Vagina (tissue), 2 donors: ENCODE measurements around the gene PLAAT4. TPM values are rescaled to one million over a fixed set of nuclear protein-coding genes. Genes with fewer than 3 reads are reported as not detected.
A peak's percentile ranks its signal among the peaks of the same experiment; 100 is the strongest.

Experiments
- DNase-seq, 2 donors: peaks; one replicate each; pipeline ENCODE4 v3.0.0-alpha.2; 2017; ENCODE audit errors: extremely low spot score in 2 of 2
- H3K27ac ChIP-seq: fragments of 200-600 bp; sonication (generic); one replicate; pipeline ENCODE4 v1.5.1; 2019
- H3K27me3 ChIP-seq: fragments of 200-600 bp; sonication (generic); one replicate; pipeline ENCODE4 v1.5.1; 2019
- H3K36me3 ChIP-seq, 2 donors: fragments of 200-600 bp; sonication (generic); one replicate each; pipeline ENCODE4 v1.5.1; 2017 to 2019
- H3K4me1 ChIP-seq: fragments of 200-600 bp; sonication (generic); one replicate; pipeline ENCODE4 v1.5.1; 2019
- H3K4me3 ChIP-seq, 2 donors: fragments of 200-600 bp; sonication (generic); 1 replicate in 1 of 2; 2 replicates in 1 of 2; pipeline ENCODE4 v1.5.1; 2016 to 2019
- H3K9me3 ChIP-seq: fragments of 200-600 bp; sonication (generic); one replicate; pipeline ENCODE4 v1.5.1; 2019
- POLR2A ChIP-seq, 2 donors: fragments of 450-650 bp; IDR thresholded peaks; one replicate each; pipeline ENCODE4 v1.6.1; 2017; ENCODE audit warnings: antibody characterized with exemption in 2 of 2, mild to moderate bottlenecking in 2 of 2, moderate library complexity in 2 of 2
- POLR2AphosphoS5 ChIP-seq, 2 donors: sonication (generic); formaldehyde crosslinking; IDR thresholded peaks; one replicate each; pipeline ENCODE4 v1.9.0; 2017; ENCODE audit warnings: antibody characterized with exemption in 2 of 2, mild to moderate bottlenecking in 2 of 2, low read depth in 1 of 2; ENCODE audit not compliant: insufficient read depth in 1 of 2
- intact Hi-C: fragments of 100-400 bp; cut with DNase I; formaldehyde crosslinking; loops from one replicate; pipeline ENCODE4 v1.15.1; 2023
- total RNA-seq: library from RNA; depleted of rRNA; stranded (reverse); fragments of >200 nt; gene quantifications from one replicate; pipeline ENCODE4 v1.2.3, GENCODE V29; 2016
- TF ChIP-seq, protein P1 (sequence below), 3 experiments: fragments of 450-650 bp in 2 of 3; fragments of 200-600 bp in 1 of 3; sonication (generic) in 1 of 3; IDR thresholded peaks; one replicate each; pipeline ENCODE4 v1.5.1; 2017 to 2019; ENCODE audit warnings: antibody characterized with exemption in 3 of 3, mild to moderate bottlenecking in 2 of 3, moderate library complexity in 2 of 3

Gene PLAAT4, protein sequence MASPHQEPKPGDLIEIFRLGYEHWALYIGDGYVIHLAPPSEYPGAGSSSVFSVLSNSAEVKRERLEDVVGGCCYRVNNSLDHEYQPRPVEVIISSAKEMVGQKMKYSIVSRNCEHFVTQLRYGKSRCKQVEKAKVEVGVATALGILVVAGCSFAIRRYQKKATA
- total RNA-seq = 43.5 TPM

DNA sequence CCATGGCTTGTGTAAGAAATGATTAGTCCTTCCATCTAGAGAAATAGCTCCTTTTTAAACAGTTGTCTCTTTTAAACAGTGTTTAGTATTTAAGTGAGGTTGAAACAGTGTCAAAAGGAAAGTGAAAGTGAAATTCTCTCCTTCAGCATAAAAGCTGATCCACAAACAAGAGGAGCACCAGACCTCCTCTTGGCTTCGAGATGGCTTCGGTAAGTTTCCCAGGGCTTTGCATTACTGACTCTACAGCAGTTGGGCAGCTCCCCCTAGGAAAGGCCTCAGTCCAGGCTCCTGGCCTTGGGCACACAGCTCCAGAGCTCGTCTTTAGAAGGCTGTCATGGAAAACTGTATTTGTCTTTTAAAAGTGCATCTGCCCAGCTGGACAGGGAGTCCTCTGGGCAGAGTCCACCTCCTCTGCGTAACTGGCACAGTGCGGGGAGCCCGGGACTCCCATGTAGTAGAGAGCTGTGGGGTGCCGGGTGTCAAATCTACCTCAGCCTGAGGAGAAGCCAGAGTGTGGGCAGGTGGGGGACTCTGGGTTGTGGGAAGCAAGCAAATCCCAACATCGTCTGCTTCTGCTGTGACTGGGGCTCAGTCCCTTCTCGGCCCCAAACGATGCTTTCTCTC is at the start of gene PLAAT4:
PLAAT4 (plus strand) TSS at position 140 of the 624 bp plus-strand sequence; CDS start at position 201, 61 bp downstream.
- H3K4me3 ChIP-seq = peak within 1 kb of the TSS; percentile 45 to 63
- intact Hi-C loops = no loop called here
- DNase-seq = no peak

DNA sequence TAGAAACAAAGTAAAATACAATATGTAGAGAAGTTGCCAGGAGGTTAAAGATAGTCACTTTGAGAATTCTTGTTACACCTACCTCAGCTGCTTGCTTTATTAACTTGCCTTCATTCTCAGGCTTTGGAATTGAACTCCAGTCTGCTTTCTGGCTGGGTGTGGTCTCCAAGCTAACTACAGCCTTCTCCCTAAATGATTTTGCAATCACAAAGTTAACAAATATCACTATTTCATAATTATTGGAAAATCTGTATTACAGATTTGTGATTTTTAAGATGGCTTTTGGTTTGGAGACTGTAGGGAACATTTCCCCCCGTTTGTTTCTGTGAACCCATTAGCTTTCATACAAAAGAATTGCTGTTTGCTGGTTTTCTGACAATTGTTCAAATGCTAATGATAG is 47.8 kb upstream of the PLAAT4 start:
- H3K36me3 ChIP-seq = no peaks in the 10 kb centered on the region
- H3K4me1 ChIP-seq = peaks cover 22% of the 10 kb centered on the region
- DNase-seq = no peak
- no peak overlapping the region for H3K27ac ChIP-seq
- H3K9me3 ChIP-seq = no peaks in the 10 kb centered on the region
- H3K27me3 ChIP-seq = no peaks in the 10 kb centered on the region
- intact Hi-C loops = no loop called here
- TF ChIP-seq POLR2A (IDR thresholded peaks at IDR 0.05) (no peak), POLR2AphosphoS5 (IDR thresholded peaks at IDR 0.05; ENCODE audit: insufficient read depth in 1 of 2, low read depth in 1 of 2) (no peak)
- TF ChIP-seq, protein P1, sequence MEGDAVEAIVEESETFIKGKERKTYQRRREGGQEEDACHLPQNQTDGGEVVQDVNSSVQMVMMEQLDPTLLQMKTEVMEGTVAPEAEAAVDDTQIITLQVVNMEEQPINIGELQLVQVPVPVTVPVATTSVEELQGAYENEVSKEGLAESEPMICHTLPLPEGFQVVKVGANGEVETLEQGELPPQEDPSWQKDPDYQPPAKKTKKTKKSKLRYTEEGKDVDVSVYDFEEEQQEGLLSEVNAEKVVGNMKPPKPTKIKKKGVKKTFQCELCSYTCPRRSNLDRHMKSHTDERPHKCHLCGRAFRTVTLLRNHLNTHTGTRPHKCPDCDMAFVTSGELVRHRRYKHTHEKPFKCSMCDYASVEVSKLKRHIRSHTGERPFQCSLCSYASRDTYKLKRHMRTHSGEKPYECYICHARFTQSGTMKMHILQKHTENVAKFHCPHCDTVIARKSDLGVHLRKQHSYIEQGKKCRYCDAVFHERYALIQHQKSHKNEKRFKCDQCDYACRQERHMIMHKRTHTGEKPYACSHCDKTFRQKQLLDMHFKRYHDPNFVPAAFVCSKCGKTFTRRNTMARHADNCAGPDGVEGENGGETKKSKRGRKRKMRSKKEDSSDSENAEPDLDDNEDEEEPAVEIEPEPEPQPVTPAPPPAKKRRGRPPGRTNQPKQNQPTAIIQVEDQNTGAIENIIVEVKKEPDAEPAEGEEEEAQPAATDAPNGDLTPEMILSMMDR (IDR thresholded peaks at IDR 0.05) = no peak
- no peak overlapping the region for H3K4me3 ChIP-seq

More for the DNA sequence above, at the start of gene PLAAT4:
- H3K9me3 ChIP-seq = no peaks in the 10 kb centered on the region
- H3K27me3 ChIP-seq = no peaks in the 10 kb centered on the region
- TF ChIP-seq, protein P1 (IDR thresholded peaks at IDR 0.05) = no peak
- TF ChIP-seq POLR2AphosphoS5 (IDR thresholded peaks at IDR 0.05; ENCODE audit: insufficient read depth in 1 of 2, low read depth in 1 of 2) (peak in 1 of 2 donors; percentile 28), POLR2A (IDR thresholded peaks at IDR 0.05) (no peak)
- H3K4me1 ChIP-seq = peaks cover 32% of the 10 kb centered on the region
- H3K36me3 ChIP-seq = no peaks in the 10 kb centered on the region
- H3K27ac ChIP-seq = peak within 1 kb of the TSS; percentile 84

DNA sequence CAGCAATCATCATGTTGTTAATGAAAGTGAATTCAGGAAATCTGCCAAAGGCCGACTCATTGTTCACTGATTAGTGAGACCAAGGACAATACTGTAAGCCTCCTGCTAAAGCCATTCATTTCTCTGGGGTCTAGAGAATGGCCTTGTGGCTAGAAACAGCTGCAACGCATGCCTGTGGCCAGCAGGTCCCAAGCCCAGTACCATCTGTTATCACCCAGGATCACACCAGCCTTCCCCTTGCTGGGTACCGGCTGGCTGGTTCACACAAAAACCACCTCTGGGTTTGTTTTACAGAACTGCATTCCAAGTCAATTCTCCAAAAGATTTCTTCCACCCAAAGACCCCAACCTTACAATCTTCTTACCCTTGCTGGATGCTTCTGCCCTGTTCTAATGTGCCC is 46.7 kb upstream of the PLAAT4 start:
- Histone ChIP-seq H3K4me3 (no peak overlapping the region), H3K27me3 (no peaks in the 10 kb centered on the region), H3K36me3 (no peaks in the 10 kb centered on the region), H3K9me3 (no peaks in the 10 kb centered on the region), H3K4me1 (peaks cover 22% of the 10 kb centered on the region), H3K27ac (peak overlapping the region; percentile 57)
- intact Hi-C loops = no loop called here
- TF ChIP-seq POLR2A (IDR thresholded peaks at IDR 0.05) (no peak), POLR2AphosphoS5 (IDR thresholded peaks at IDR 0.05; ENCODE audit: insufficient read depth in 1 of 2, low read depth in 1 of 2) (no peak)
- TF ChIP-seq, protein P1 (IDR thresholded peaks at IDR 0.05) = no peak
- DNase-seq = no peak

DNA sequence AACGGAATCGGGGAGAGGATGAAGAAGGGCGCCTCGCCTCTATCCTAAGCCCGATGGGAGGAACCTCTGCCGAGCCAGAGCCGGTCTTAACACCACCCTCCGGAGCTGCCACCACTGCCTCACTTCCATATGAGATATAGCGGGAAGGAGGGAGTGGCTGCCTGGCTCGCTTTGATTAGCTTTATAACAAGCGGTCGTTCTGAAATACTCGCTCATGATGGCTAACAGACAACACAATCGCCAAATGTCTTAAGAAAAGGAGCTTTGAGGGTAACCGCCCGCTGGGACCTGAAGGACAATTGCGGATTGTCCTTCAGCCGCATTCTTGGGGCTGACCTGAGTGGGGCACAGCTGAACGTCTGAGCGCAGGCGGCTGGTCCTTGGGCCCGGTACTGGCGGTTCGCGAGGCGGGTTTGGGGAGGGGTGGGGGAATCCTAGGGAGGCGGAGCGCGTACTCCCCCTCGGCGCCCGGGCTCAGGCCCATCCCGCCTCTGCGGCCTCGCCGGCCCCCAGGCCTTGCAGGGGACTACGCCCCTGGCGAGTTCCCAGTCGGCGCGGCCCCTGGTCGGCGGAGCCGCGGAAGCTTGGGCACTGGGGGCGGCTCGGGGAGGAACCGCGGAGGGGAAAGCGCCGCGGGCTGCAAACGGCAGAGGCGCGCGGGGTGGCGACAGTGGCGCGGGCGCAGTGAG is 45.9 kb upstream of the PLAAT4 start, which contains the start of gene PLAAT5:
PLAAT5 (minus strand) TSS at position 617 of the 689 bp plus-strand sequence; CDS start at position 484, 133 bp downstream.
- Histone ChIP-seq H3K36me3 (no peaks in the 10 kb centered on the region), H3K27ac (peak within 1 kb of the TSS; percentile 57), H3K4me1 (peaks cover 22% of the 10 kb centered on the region), H3K27me3 (no peaks in the 10 kb centered on the region), H3K9me3 (no peaks in the 10 kb centered on the region), H3K4me3 (peak within 1 kb of the TSS; percentile 50 to 57)
- intact Hi-C loops = no loop called here
- DNase-seq = no peak
- TF ChIP-seq, protein P1 (IDR thresholded peaks at IDR 0.05) = no peak
- TF ChIP-seq POLR2A (IDR thresholded peaks at IDR 0.05) (no peak), POLR2AphosphoS5 (IDR thresholded peaks at IDR 0.05; ENCODE audit: insufficient read depth in 1 of 2, low read depth in 1 of 2) (no peak)
